GM18951 (cell line): ENCODE results near the gene IMPA2.

Source experiments
- POLR2A ChIP-seq: IDR thresholded peaks from 4 replicates; pipeline ENCODE4 v1.6.1; 2011; ENCODE audit warnings: mild to moderate bottlenecking; ENCODE audit not compliant: insufficient read length, insufficient read depth; ENCODE audit errors: extremely low read depth
- in situ Hi-C: fragments of 300-500 bp; cut with MboI; formaldehyde crosslinking; loops from one replicate; pipeline ENCODE4 v1.12.0; 2022; ENCODE audit warnings: low sequenced_read_pairs, mixed read lengths, inconsistent platforms; ENCODE audit not compliant: unreplicated experiment

Gene IMPA2

DNA sequence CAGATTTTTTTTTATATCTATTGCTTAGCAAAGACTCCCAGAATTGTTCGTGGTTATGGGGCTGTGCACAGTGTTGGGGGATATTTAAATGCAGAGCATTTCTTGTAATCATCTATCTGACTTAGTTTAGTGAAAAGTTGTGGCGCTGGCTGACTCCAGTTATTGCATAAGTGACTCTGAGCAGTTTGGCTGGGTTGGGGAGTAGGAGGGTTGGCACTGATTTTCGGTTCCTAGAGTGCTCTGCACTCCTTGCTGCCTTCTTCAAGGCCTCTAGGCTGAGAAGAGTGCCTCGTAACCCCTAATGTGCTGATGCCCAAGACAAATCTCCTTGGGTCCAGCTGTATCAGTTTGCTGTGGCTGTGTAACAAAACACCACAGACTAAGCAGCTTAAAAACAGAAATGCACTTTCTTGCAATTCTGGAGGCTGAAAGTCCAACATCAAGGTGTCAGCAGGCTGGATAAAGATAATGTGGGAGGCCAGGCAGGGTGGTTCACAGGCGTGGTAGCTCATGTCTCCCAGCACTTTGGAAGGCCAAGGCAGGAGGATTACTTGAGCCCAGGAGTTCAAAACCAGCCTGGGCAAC, 6.5 kb upstream of the IMPA2 start:
- no peak for TF ChIP-seq POLR2A
- in situ Hi-C loops, result no loop called here

- in situ Hi-C loops, result no loop called here
- TF ChIP-seq POLR2A, result no peak
Observed at GRCh38 chr18:11975723-11976122, 5.6 kb upstream of the IMPA2 start.

DNA sequence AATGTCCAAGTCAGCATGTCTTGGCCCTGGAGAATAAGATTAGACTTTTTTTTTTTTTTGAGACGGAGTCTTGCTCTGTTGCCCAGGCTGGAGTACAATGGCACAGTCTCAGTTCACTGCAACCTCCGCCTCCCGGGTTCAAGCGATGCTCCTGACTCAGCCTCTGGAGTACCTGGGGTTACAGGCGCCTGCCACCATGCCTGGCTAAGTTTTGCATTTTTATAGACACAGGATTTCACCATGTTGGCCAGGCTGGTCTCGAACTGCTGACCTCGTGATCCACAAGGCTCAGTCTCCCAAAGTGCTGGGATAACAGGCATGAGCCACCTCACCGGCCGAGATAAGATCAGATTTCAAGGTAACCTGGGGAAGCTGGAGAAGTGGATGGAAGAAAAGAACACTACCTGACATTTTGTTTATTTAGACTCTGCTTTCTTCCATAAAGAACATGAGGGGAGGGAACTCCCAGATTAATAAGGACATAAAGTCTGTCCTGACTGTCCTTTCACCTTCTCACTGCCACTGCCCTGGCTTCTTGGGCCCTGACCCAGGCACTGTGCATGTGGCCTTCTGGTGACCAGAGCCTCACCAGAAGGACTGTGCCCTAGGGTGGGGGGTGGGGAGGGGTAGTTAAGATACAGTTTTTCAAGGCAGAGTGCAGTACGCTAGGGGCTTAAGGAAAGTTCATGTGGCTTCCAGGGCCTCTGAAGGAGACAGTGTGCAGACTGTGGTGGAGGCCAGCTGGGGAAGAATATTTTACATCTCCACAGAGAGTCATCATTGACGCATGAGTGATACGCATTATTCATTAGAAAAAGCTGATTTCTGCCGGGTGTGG, 4.8 kb upstream of the IMPA2 start:
- in situ Hi-C loops, result no loop called here
- TF ChIP-seq POLR2A, result no peak

DNA sequence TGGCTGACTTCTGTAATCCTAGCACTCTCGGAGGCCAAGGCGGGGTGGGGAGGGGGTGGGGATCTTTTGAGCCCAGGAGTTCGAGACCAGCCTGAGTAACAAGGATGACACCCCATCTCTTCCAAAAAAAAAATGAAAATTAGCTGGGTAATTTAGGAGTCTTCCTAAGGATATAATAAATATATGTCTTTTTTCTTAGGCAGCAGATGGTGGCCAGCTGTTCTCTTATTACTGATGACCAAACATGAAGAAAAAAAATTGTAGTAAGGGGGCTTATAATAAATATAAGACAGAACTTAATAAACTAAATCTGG, 4.2 kb upstream of the IMPA2 start:
- no peak for TF ChIP-seq POLR2A
- in situ Hi-C loops, result no loop called here

GRCh38 chr18:11978956-11979355, 2.4 kb upstream of the IMPA2 start:
- no peak for TF ChIP-seq POLR2A
- in situ Hi-C loops, result no loop called here

DNA sequence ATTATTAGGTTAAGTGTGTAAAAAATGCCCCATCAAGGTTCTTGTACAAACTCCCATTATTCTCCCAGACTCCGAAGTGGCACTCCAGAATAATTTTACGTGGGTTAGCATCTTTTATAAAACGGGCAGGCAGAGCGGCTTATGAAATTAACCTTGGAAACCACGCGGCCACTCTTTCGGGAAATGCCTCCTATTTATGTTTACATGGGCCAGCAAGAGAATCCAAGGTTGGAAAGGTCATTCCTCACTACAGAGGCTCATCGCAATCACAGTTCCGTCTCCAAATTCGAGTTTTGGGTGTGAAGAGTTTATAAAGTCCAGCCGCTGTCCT, 1.2 kb upstream of the IMPA2 start:
- TF ChIP-seq POLR2A, result no peak
- in situ Hi-C loops, result no loop called here

DNA sequence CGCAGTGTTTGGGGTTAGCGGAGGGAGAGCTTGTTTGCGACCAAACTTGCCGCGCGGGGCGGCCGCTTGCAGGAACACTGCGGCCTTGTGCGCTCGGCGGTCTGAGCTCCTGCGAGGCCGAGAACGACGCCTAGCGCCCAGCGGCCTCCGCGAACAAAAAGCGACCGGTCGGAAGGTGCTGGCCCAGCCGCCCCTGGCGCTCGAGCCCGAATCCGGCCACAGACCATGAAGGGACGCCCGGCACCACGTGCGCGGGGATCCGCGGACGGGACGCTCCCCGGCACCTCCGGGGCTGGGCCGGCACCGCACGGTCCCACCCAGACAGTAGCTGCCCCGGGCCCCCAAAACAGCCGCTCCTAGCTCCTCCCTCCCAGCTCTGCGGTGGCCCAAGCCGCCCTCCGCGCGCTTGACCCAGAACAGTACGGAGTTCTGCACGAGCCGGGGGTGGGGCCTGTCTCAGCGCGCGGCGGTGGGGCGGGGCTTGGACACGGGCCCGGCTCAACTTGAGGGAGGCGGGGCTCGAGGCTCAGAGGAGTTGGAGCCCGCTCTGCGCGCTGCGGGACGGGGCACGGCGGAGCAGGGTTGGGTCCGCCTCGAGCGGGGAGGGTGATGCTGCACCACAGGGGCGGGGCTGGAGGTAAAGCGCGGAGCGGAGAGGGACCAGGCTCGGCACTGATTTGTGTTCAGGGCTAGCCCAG, 664 bp upstream of the IMPA2 start:
- TF ChIP-seq POLR2A, result peak; percentile 63
- in situ Hi-C loops, result no loop called here

DNA sequence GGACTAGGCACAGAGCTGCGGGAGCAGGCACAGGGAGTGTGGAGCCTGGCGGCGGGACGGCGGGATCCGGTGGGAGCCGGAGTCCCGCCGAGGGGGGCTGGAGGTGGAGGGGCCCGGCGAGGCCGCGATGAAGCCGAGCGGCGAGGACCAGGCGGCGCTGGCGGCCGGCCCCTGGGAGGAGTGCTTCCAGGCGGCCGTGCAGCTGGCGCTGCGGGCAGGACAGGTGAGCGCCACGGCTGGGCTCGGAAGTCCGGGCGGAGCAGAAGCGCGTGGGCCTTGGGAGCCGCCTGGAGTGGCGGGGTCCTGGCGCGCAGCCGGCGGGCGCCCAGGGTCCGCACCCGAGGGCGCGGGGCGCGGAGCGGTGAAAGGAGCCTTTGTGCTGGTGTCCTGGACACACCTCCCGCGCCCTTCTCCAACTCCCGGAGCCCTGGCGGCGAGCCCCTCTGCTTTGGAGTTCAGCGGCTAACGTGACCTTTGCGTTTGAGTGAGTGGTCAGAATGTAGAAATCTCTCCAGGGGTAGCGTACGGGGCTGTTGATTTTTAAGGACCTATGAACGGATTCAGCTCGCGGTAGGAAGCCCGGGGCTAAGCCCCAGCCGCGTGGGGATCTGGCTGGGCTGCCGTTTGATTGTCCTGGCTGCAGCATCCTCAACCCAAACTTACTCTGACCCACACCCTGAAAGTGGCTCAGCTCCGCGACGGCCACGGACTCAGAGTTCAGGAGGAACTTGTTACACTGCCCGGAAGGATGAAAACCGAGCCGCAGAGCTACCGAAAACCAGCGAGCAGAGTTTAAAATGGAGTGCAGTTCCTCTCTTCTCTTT, 448 bp downstream of the IMPA2 start:
- in situ Hi-C loops, result no loop called here
- no peak for TF ChIP-seq POLR2A

DNA sequence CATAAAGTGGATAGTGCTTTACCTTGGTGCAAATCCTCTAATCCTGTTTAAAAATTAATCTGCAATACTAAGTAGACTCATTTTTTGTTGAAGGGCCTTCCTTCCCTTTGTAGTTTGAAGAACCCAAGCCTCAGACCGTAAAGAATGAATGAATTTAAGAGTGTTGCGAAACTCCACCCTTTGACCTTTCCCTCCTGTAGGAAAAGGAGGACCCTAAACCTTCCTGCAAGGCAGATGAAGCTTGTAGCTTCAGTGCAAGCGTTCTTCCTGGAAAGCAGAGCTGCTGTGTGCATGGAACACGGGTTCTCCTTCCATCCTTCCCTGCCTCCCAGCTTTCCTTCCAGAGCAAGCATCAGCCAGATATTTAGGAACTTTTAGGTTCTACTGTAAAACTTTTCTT, 1.7 kb downstream of the IMPA2 start:
- no peak for TF ChIP-seq POLR2A
- in situ Hi-C loops, result no loop called here

- no peak for TF ChIP-seq POLR2A
- in situ Hi-C loops, result no loop called here
Observed at GRCh38 chr18:11983592-11983991, 2.3 kb downstream of the IMPA2 start.

- no peak for TF ChIP-seq POLR2A
- in situ Hi-C loops, result no loop called here
Observed at GRCh38 chr18:11984091-11984490, 2.8 kb downstream of the IMPA2 start.

GRCh38 chr18:11985586-11985985, 4.3 kb downstream of the IMPA2 start:
- TF ChIP-seq POLR2A, result no peak

DNA sequence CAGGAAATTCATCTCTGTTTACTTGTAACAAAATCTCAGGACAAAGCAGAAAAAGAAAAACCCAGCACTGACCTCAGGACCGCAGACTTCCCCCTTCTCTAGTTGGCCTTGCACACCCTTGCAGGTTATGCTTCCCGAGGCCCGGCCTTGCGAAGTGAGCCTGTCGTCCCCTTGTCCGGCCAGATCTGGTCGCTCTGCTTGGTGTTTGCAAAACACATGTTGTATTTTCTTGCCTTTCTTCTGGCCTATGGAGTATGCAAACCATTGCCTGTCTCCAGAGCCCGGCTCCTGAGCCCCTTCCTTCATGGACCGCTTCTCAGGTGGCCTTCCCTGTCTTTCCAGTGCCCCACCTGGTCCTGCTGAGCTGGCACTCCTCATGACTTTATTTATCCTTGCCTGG, 4.8 kb downstream of the IMPA2 start:
- TF ChIP-seq POLR2A, result no peak
- in situ Hi-C loops, result no loop called here

More at GRCh38 chr18:11985586-11985985, 4.3 kb downstream of the IMPA2 start:
- in situ Hi-C loops, result no loop called here
